ENCODE measurements around the gene ABHD17B.

GRCh38 chr9:71910650-71911060, 338 bp downstream of the ABHD17B start:
- TF ChIP-seq, protein P1, sequence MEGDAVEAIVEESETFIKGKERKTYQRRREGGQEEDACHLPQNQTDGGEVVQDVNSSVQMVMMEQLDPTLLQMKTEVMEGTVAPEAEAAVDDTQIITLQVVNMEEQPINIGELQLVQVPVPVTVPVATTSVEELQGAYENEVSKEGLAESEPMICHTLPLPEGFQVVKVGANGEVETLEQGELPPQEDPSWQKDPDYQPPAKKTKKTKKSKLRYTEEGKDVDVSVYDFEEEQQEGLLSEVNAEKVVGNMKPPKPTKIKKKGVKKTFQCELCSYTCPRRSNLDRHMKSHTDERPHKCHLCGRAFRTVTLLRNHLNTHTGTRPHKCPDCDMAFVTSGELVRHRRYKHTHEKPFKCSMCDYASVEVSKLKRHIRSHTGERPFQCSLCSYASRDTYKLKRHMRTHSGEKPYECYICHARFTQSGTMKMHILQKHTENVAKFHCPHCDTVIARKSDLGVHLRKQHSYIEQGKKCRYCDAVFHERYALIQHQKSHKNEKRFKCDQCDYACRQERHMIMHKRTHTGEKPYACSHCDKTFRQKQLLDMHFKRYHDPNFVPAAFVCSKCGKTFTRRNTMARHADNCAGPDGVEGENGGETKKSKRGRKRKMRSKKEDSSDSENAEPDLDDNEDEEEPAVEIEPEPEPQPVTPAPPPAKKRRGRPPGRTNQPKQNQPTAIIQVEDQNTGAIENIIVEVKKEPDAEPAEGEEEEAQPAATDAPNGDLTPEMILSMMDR (conservative IDR thresholded peaks at IDR 0.05 in 1 of 2, IDR thresholded peaks at IDR 0.05 in 1 of 2; ENCODE audit: low read depth in 1 of 2, low read length in 2 of 2) = no peak
- TF ChIP-seq EZH2 (IDR thresholded peaks at IDR 0.05; ENCODE audit: low read length, missing control alignments) = no peak

All from fibroblast of lung (primary cell).